ENCODE data around the gene MYOD1.

MYOD1 gene

DNA sequence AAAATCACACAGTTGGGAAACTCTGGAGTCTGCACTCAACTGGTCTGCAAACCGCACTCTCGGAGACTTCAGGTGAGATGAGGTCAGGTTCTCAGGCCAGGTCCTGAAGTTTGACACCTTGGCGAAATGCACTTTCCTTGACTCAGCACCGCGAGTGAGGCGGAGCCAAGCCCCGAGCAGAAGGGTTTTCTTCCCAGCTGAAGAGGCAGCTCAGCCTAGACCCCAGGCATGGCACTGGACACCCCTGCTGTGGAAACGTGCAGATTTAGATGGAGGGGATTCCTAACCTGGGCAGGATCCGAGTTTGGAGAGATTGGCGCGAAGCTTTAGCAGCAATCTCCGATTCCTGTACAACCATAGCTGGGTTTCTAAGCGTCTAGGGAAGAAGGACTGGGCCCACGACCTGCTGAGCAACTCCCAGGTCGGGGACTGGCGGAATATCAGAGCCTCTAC lies 835 bp upstream of the MYOD1 start:
- no peaks in the 10 kb centered on the region for H3F3A ChIP-seq (ENCODE audit: insufficient read depth, low read length)
- DNase-seq = no peak
- H3K36me3 ChIP-seq (replicated peaks; ENCODE audit: insufficient read depth, low read length) = no peaks in the 10 kb centered on the region
- TF ChIP-seq, protein P1, sequence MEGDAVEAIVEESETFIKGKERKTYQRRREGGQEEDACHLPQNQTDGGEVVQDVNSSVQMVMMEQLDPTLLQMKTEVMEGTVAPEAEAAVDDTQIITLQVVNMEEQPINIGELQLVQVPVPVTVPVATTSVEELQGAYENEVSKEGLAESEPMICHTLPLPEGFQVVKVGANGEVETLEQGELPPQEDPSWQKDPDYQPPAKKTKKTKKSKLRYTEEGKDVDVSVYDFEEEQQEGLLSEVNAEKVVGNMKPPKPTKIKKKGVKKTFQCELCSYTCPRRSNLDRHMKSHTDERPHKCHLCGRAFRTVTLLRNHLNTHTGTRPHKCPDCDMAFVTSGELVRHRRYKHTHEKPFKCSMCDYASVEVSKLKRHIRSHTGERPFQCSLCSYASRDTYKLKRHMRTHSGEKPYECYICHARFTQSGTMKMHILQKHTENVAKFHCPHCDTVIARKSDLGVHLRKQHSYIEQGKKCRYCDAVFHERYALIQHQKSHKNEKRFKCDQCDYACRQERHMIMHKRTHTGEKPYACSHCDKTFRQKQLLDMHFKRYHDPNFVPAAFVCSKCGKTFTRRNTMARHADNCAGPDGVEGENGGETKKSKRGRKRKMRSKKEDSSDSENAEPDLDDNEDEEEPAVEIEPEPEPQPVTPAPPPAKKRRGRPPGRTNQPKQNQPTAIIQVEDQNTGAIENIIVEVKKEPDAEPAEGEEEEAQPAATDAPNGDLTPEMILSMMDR (IDR thresholded peaks at IDR 0.05; ENCODE audit: low read length) = no peak
- no peak for TF ChIP-seq EZH2 (optimal IDR thresholded peaks at IDR 0.05; ENCODE audit: low read depth, low read length)
- TF ChIP-seq EZH2phosphoT487 (IDR thresholded peaks at IDR 0.05; ENCODE audit: low read length) = no peak
- H3K4me3 ChIP-seq (ENCODE audit: low read length) = no peak overlapping the region
- no peaks in the 10 kb centered on the region for H3K4me1 ChIP-seq (ENCODE audit: low read length)
- H3K9me2 ChIP-seq (replicated peaks; ENCODE audit: insufficient read depth, low read length) = no peaks in the 10 kb centered on the region
- no peak overlapping the region for H2AFZ ChIP-seq (ENCODE audit: low read length)
- no peaks in the 10 kb centered on the region; the same call in 1 of the 2 replicates for H3K27me3 ChIP-seq (replicated peaks; ENCODE audit: insufficient read depth, low read length)
- H3K27ac ChIP-seq (ENCODE audit: low read length) = no peak overlapping the region
- no peaks in the 10 kb centered on the region for H4K20me1 ChIP-seq (ENCODE audit: insufficient read depth, low read length)
- H3K79me2 ChIP-seq (ENCODE audit: low read length) = no peaks in the 10 kb centered on the region
- no peak overlapping the region for H3K4me2 ChIP-seq (ENCODE audit: low read depth, low read length)
- H3K9me3 ChIP-seq (replicated peaks; ENCODE audit: insufficient read depth, low read length) = no peaks in the 10 kb centered on the region
- H3K9ac ChIP-seq (ENCODE audit: low read length) = no peak overlapping the region

DNA sequence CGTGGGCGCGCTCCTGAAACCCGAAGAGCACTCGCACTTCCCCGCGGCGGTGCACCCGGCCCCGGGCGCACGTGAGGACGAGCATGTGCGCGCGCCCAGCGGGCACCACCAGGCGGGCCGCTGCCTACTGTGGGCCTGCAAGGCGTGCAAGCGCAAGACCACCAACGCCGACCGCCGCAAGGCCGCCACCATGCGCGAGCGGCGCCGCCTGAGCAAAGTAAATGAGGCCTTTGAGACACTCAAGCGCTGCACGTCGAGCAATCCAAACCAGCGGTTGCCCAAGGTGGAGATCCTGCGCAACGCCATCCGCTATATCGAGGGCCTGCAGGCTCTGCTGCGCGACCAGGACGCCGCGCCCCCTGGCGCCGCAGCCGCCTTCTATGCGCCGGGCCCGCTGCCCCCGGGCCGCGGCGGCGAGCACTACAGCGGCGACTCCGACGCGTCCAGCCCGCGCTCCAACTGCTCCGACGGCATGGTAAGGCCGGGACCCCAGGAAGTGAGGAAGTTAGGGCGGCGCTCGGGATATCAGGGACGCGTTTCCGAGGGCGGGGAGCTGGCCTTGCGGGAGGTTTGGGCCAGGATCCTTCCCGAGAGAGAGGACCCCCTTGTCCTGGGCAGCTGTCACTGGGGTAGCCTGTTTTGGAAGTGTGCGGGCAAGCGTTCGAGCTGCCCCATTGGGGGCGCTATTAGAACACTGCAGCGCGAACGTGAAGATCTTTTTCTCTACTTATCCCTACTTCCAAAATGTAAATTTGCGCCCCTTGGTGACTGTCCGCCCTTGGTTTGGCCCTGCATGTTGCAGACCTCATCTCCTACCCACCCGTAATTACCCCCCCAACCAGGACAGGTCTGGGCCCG lies 796 bp downstream of the MYOD1 start:
- no peaks in the 10 kb centered on the region for H3K4me1 ChIP-seq (ENCODE audit: low read length)
- DNase-seq = no peak
- no peaks in the 10 kb centered on the region for H3K9me3 ChIP-seq (replicated peaks; ENCODE audit: insufficient read depth, low read length)
- H2AFZ ChIP-seq (ENCODE audit: low read length) = no peak overlapping the region
- no peaks in the 10 kb centered on the region for H3F3A ChIP-seq (ENCODE audit: insufficient read depth, low read length)
- no peaks in the 10 kb centered on the region for H3K79me2 ChIP-seq (ENCODE audit: low read length)
- H3K9ac ChIP-seq (ENCODE audit: low read length) = no peak overlapping the region
- no peaks in the 10 kb centered on the region for H3K36me3 ChIP-seq (replicated peaks; ENCODE audit: insufficient read depth, low read length)
- no peaks in the 10 kb centered on the region; the same call in 1 of the 2 replicates for H3K27me3 ChIP-seq (replicated peaks; ENCODE audit: insufficient read depth, low read length)
- H3K4me2 ChIP-seq (ENCODE audit: low read depth, low read length) = no peak overlapping the region
- TF ChIP-seq EZH2phosphoT487 (IDR thresholded peaks at IDR 0.05; ENCODE audit: low read length) (no peak), EZH2 (optimal IDR thresholded peaks at IDR 0.05; ENCODE audit: low read depth, low read length) (no peak)
- TF ChIP-seq, protein P1 (IDR thresholded peaks at IDR 0.05; ENCODE audit: low read length) = no peak
- H3K27ac ChIP-seq (ENCODE audit: low read length) = no peak overlapping the region
- H3K4me3 ChIP-seq (ENCODE audit: low read length) = no peak overlapping the region
- H3K9me2 ChIP-seq (replicated peaks; ENCODE audit: insufficient read depth, low read length) = no peaks in the 10 kb centered on the region
- H4K20me1 ChIP-seq (ENCODE audit: insufficient read depth, low read length) = no peaks in the 10 kb centered on the region

DNA sequence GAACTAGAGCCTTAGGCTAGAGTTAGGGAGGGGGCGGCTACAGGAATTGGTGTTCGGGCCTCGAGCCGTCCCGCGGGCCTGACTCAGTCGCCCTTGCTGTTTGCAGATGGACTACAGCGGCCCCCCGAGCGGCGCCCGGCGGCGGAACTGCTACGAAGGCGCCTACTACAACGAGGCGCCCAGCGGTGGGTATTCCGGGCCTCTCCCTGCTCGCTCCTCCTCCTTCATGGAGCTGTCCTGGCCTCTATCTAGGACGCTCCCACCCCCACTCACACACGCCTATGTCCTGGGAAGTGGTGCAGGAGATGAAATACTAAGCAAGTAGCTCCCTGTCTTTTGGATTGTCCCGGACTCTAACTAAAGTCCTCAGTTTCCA lies 1.4 kb downstream of the MYOD1 start:
- no peak for DNase-seq
- H2AFZ ChIP-seq (ENCODE audit: low read length) = no peak overlapping the region

More for the DNA sequence above, 1.4 kb downstream of the MYOD1 start:
- Histone ChIP-seq H3K27me3 (replicated peaks; ENCODE audit: insufficient read depth, low read length) (no peaks in the 10 kb centered on the region; the same call in 1 of the 2 replicates), H3K4me1 (ENCODE audit: low read length) (no peaks in the 10 kb centered on the region), H3F3A (ENCODE audit: insufficient read depth, low read length) (no peaks in the 10 kb centered on the region), H3K4me3 (ENCODE audit: low read length) (no peak overlapping the region), H3K79me2 (ENCODE audit: low read length) (no peaks in the 10 kb centered on the region), H4K20me1 (ENCODE audit: insufficient read depth, low read length) (no peaks in the 10 kb centered on the region), H3K36me3 (replicated peaks; ENCODE audit: insufficient read depth, low read length) (no peaks in the 10 kb centered on the region), H3K9ac (ENCODE audit: low read length) (no peak overlapping the region), H3K9me3 (replicated peaks; ENCODE audit: insufficient read depth, low read length) (no peaks in the 10 kb centered on the region), H3K9me2 (replicated peaks; ENCODE audit: insufficient read depth, low read length) (no peaks in the 10 kb centered on the region), H3K4me2 (ENCODE audit: low read depth, low read length) (no peak overlapping the region), H3K27ac (ENCODE audit: low read length) (no peak overlapping the region)
- no peak for TF ChIP-seq EZH2phosphoT487 (IDR thresholded peaks at IDR 0.05; ENCODE audit: low read length)
- TF ChIP-seq EZH2 (optimal IDR thresholded peaks at IDR 0.05; ENCODE audit: low read depth, low read length) = no peak
- TF ChIP-seq, protein P1 (IDR thresholded peaks at IDR 0.05; ENCODE audit: low read length) = no peak
